D721Med (cell line): ENCODE data around the gene LPGAT1.

Experiments
- DNase-seq: peaks from one replicate; pipeline ENCODE4 v3.0.0; 2011; ENCODE audit warnings: low spot score; ENCODE audit not compliant: insufficient read length
- FAIRE-seq: peaks from 2 replicates; lab custom pipeline; 2011; peaks lifted over from hg19 to GRCh38; lab: Jason Lieb, UNC
- CTCF ChIP-seq: IDR thresholded peaks from 2 replicates; pipeline ENCODE4 v1.5.1; 2012; ENCODE audit warnings: mild to moderate bottlenecking, control low read depth; ENCODE audit not compliant: insufficient read depth; ENCODE audit errors: missing control alignments

The LPGAT1 gene

GRCh38 chr1:211789641-211790464, 40.7 kb downstream of the LPGAT1 start:
- FAIRE-seq (peak; percentile 56), DNase-seq (no peak)
- TF ChIP-seq CTCF, result no peak

- FAIRE-seq (peak; percentile 71), DNase-seq (no peak)
- TF ChIP-seq CTCF, result no peak
Measured at GRCh38 chr1:211788626-211789025, 41.9 kb downstream of the LPGAT1 start.

GRCh38 chr1:211783897-211784296, 46.7 kb downstream of the LPGAT1 start:
- FAIRE-seq, result peak; percentile 25
- no peak for TF ChIP-seq CTCF

GRCh38 chr1:211783266-211783665, 47.3 kb downstream of the LPGAT1 start:
- TF ChIP-seq CTCF, result no peak
- FAIRE-seq (peak; percentile 53), DNase-seq (no peak)

More at GRCh38 chr1:211783897-211784296, 46.7 kb downstream of the LPGAT1 start:
- DNase-seq, result no peak

GRCh38 chr1:211781260-211781659, 49.3 kb downstream of the LPGAT1 start:
- no peak for DNase-seq
- no peak for TF ChIP-seq CTCF

GRCh38 chr1:211775170-211775569, 55.4 kb downstream of the LPGAT1 start:
- no peak for FAIRE-seq
- no peak for DNase-seq
- TF ChIP-seq CTCF, result no peak

More at GRCh38 chr1:211781260-211781659, 49.3 kb downstream of the LPGAT1 start:
- peak; percentile 91 for FAIRE-seq

GRCh38 chr1:211764701-211765100, 65.9 kb downstream of the LPGAT1 start:
- DNase-seq, result no peak
- no peak for FAIRE-seq
- TF ChIP-seq CTCF, result no peak
